Subcutaneous adipose tissue (tissue), 4 donors: ENCODE results near the gene XRCC3. TPM values are rescaled to one million over a fixed set of nuclear protein-coding genes. Genes with fewer than 3 reads are reported as not detected.

Experiments
- CTCF ChIP-seq: fragments of 450-650 bp; IDR thresholded peaks from one replicate; pipeline ENCODE4 v1.5.1; 2016; ENCODE audit warnings: low read depth, mild to moderate bottlenecking, control low read depth, antibody characterized with exemption, moderate library complexity
- total RNA-seq, 4 donors: library from RNA; depleted of rRNA; stranded (reverse); fragments of >200 nt; gene quantifications; one replicate each; pipeline ENCODE4 v1.1.0, GENCODE V29; 2016

The XRCC3 gene
- total RNA-seq, 4 donors from 2014 or later, result 2.4 to 6.0 (median 4.4) TPM

- no peak for TF ChIP-seq CTCF
Measured at GRCh38 chr14:103749860-103750259, 34.6 kb upstream of the XRCC3 start.

- no peak for TF ChIP-seq CTCF
Measured at GRCh38 chr14:103749452-103749851, 34.2 kb upstream of the XRCC3 start.

- TF ChIP-seq CTCF, result no peak
Measured at GRCh38 chr14:103748534-103748857, 33.2 kb upstream of the XRCC3 start.

- no peak for TF ChIP-seq CTCF
Measured at GRCh38 chr14:103746701-103747100, 31.4 kb upstream of the XRCC3 start.

- no peak for TF ChIP-seq CTCF
Measured at GRCh38 chr14:103745424-103745823, 30.2 kb upstream of the XRCC3 start.

- no peak for TF ChIP-seq CTCF
Measured at GRCh38 chr14:103744621-103745395, 29.6 kb upstream of the XRCC3 start.

- no peak for TF ChIP-seq CTCF
Measured at GRCh38 chr14:103743691-103744090, 28.4 kb upstream of the XRCC3 start.
